Ammon's horn (tissue), 1 donor: Measurements from ENCODE around the gene RAP2B.
"Not testable (repeated sequence)": the region's sequence is repeated elsewhere in the genome, so short reads cannot be mapped to it uniquely, and the experiment has no call there.

ENCODE experiments used
- DNase-seq: peaks from one replicate; pipeline ENCODE4 v3.0.0-alpha.2; 2016; ENCODE audit warnings: low spot score

Gene RAP2B

DNA sequence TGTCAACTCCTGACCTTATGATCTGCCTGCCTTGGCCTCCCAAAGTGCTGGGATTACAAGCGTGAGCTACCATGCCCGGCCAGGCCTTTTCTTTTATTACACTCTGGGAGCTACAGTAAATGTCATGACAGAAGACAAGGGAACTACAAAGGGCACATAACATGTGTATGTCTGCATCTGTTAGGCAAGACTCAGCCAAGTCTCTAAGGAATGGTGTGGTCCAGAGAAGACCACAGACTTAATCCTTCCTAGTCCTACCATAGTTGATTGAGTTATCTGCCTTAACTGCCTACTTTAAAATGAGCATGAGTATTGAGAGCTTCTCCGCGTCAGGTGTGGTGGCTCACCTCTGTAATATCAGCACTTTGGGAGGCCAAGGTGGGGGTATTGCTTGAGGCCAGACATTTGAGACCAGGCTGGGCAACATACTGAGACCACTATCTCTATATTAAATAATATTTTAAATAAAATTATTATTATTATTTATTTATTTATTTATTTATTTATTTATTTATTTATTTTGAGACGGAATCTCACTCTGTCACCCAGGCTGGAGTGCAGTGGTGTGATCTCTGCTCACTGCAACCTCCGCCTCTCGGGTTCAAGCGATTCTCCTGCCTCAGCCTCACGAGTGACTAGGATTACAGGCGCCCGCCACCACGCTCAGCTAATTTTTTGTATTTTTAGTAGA, 31.9 kb downstream of the RAP2B start:
- not testable (repeated sequence) for DNase-seq

DNA sequence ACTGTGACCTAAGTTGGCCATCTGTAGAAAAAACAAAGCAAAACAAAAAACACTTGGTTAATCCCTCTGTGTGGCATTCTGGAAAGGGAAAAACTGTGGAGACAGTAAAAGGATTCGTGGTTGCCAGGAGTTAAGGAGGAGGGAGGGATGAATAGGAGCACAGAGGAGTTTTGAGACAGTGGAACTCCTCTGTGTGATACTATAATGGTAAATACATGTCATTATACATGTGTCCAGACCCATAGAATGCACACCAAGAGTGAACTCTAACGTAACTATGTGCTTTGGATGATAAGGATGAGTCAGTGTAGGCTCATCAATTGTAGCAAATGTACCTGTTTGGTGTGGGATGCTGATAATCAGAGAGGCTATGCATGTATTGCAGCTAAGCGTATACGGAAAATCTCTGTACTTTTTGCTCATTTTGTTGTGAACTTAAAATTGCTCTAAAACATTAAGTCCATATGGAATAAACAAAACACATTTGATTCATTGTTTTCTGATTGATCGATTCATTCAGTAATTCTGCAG, 33.4 kb downstream of the RAP2B start:
- DNase-seq = no peak

DNA sequence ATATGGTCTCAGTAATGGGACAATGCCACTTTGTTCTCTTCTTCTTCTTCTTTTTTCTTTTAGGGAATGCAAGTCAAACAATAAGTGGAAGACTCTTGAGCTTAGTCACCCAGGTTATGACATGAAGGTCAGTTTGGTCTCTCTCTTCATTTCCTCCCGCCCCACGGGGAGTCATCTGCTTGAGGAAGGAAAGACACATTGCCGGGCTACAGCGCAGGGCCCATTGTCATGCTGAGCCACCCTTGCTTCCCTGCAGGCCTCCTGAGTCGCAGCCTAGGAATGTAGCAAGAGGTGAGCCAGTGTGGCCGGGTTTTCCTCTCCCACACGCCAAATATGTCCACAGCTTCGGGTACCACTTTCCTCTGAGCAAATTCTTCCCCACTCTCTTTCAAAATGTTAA, 47.6 kb downstream of the RAP2B start:
- no peak for DNase-seq

DNA sequence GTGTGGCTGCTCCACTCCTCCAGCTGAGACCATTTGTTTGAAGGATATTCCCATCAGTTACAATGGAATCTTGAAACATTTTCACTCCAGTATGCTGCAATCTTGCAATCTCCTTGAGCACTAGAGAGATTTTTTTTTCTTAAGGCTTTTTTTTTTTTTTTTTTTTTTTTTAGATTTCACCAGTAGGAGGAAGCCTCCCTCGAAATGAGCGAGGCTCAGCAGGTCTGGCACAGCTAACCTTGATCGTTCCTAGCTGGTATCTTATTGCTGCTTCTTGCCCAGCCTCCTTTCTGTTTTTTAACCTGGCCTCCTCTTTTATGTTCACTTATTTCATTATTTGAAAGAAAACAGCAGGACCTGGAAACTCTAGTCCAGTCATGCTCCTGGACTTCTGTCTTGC, 48.1 kb downstream of the RAP2B start:
- no peak for DNase-seq

DNA sequence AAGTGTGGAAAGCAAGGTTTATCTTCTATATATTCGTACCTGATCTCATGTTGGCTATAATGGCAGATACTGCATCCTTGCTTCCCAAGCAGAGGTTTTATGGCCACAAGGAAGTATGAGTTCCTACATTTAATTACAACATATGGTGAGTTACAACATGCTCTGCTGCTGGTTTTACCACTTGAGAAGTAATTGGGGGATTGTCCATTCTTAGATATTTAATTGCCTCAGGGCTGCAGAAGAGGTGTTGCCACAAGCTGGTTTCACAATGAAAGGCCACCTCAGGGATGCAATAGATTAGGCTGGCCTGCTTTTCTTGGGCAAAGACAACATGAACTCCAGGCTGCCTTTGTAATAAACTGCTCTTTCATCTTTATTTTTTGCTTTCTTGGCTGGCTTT, 48.6 kb downstream of the RAP2B start:
- no peak for DNase-seq

DNA sequence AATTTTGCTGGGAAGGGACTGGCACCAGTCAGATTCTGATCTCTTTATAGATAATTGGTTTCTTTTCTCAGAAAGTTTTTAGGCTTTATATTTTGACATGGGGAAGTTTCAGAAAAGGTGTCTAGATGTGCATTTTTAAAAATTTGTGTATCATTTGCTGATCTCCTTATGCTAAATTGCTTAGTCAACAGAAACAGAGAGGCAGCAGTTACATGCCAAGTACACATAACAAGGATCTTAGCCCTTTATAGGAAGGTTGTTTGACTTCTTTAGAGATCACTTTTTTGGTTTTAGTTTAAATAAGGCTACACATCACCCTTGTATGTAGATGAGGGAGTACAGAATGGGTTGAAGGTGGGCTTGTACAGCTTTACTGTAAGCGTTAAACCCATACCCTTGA, 53.5 kb downstream of the RAP2B start:
- DNase-seq = no peak

DNA sequence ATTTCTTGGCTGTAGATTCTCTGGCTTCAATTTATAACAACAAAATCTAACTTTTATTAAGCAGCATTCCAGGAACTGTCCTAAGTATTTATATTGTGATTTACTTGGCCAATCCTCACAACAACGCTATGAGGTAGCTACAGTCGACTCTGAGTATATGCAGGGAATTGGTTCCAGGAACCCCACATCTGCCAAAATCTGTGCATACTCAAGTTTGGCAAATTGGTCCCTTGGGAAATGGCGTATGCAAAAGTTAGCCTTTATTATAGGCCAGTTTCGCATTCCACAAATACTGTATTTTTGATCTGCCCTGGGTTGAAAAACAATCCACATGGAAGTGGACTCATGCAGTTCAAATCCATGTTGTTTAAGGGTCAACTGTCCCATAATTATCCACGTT, 53.9 kb downstream of the RAP2B start:
- DNase-seq = no peak

DNA sequence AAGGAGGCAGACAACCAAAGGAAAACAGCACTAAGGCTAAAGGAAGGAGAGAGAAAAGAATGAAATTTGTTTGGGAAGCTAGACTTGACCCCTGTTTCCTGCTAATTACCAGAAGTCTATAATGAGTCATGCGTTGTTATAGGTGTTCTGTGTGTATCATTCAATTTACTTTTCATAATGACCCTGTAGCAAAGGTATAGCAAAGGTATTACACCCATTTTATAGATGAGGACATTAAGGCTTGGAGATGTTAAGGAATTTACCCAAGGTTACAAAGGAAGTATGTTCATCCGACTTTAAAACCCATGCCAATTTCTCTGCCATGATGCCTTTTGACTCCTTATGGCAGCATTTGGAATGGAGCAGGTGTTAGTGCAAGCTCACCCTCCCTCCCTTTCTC, 54.9 kb downstream of the RAP2B start:
- DNase-seq = no peak

DNA sequence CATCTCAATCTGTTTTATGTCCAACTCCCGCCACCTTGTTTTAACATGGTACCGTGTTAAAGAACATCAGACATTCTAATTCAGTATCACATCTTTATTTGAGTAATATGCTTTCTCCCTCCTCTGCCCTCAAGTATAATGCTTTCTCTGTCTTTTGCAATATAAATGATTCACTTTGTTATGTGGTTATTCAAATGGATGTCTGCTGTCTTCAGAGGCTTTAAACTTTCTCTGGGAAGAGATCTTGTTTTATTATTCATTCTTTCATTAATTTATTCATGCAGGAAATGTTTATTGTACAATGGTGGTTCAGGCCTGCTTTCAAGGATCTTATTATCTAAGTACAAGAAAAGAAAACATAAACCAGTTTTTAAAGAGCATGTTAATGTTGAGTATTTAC, 57.1 kb downstream of the RAP2B start:
- no peak for DNase-seq
